Ishikawa (cell line): ENCODE measurements around the gene NCEH1.

Experiments used
- CEBPB ChIP-seq: IDR thresholded peaks from 2 replicates; pipeline ENCODE4 v1.6.1; 2012
- CREB1 ChIP-seq: IDR thresholded peaks from 2 replicates; pipeline ENCODE4 v1.6.1; 2012; ENCODE audit warnings: low read depth
- EGR1 ChIP-seq: IDR thresholded peaks from 2 replicates; pipeline ENCODE4 v1.6.1; 2012
- EP300 ChIP-seq: IDR thresholded peaks from 2 replicates; pipeline ENCODE4 v1.6.1; 2012; ENCODE audit warnings: borderline replicate concordance
- FOXM1 ChIP-seq: IDR thresholded peaks from 2 replicates; pipeline ENCODE4 v1.6.1; 2012; ENCODE audit warnings: low read depth, borderline replicate concordance
- NFIC ChIP-seq: IDR thresholded peaks from 2 replicates; pipeline ENCODE4 v1.6.1; 2012
- RAD21 ChIP-seq: IDR thresholded peaks from 2 replicates; pipeline ENCODE4 v1.6.1; 2012; ENCODE audit warnings: low read depth
- TAF1 ChIP-seq: IDR thresholded peaks from 2 replicates; pipeline ENCODE4 v1.6.1; 2012; ENCODE audit warnings: low read depth, mild to moderate bottlenecking
- TCF12 ChIP-seq: IDR thresholded peaks from 2 replicates; pipeline ENCODE4 v1.6.1; 2012; ENCODE audit warnings: low read depth
- TEAD4 ChIP-seq: IDR thresholded peaks from 2 replicates; pipeline ENCODE4 v1.6.1; 2012
- YY1 ChIP-seq: IDR thresholded peaks from 2 replicates; pipeline ENCODE4 v1.6.1; 2012; ENCODE audit warnings: low read depth
- ZBTB7A ChIP-seq: IDR thresholded peaks from 2 replicates; pipeline ENCODE4 v1.6.1; 2012; ENCODE audit warnings: low read depth
- TF ChIP-seq, protein P1 (sequence below): IDR thresholded peaks from 2 replicates; pipeline ENCODE4 v1.6.1; 2012; ENCODE audit warnings: low read depth, mild to moderate bottlenecking
- TF ChIP-seq, protein P2 (sequence below): IDR thresholded peaks from 2 replicates; pipeline ENCODE4 v1.6.1; 2012
- TF ChIP-seq, protein P3 (sequence below): IDR thresholded peaks from 2 replicates; pipeline ENCODE4 v1.6.1; 2012

Gene NCEH1

DNA sequence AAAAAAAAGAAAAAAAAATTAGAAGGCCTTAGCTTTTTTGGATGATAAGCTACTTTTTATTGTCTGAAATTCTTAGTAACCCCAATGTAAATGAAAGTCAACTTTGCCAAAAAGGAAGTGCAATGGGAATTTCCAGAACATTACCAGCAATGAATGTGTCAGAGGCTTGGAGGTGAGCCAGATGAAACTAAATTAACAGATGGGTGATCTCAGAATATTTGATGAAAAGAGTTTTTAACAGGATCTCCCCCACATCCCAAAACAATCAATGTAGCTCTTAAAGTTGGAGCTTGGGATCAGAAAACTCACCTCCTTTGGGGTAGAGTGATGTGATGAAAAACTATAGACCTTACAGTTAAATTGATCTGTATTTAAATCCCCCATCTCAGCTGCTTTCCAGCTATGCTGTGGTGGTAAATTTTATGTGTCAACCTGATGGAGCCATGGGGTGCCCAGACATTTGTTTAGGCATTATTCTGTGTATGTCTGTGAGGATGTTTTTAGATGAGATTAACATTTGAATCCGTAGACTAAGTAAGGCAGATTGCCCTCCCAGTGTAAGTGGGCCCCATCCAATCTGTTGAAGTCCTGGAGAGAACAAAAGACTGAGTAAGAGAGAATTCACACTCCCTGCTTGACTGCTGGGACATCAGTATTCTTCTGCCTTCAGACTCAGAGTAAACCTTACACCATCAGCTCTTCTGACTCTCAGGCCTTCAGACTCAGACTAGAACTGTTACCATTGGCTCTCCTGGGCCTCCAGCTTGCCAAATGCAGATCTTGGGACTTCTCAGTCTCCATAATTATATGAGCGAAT is 103.4 kb downstream of the NCEH1 start:
- no peak for TF ChIP-seq ZBTB7A
- TF ChIP-seq, protein P1, sequence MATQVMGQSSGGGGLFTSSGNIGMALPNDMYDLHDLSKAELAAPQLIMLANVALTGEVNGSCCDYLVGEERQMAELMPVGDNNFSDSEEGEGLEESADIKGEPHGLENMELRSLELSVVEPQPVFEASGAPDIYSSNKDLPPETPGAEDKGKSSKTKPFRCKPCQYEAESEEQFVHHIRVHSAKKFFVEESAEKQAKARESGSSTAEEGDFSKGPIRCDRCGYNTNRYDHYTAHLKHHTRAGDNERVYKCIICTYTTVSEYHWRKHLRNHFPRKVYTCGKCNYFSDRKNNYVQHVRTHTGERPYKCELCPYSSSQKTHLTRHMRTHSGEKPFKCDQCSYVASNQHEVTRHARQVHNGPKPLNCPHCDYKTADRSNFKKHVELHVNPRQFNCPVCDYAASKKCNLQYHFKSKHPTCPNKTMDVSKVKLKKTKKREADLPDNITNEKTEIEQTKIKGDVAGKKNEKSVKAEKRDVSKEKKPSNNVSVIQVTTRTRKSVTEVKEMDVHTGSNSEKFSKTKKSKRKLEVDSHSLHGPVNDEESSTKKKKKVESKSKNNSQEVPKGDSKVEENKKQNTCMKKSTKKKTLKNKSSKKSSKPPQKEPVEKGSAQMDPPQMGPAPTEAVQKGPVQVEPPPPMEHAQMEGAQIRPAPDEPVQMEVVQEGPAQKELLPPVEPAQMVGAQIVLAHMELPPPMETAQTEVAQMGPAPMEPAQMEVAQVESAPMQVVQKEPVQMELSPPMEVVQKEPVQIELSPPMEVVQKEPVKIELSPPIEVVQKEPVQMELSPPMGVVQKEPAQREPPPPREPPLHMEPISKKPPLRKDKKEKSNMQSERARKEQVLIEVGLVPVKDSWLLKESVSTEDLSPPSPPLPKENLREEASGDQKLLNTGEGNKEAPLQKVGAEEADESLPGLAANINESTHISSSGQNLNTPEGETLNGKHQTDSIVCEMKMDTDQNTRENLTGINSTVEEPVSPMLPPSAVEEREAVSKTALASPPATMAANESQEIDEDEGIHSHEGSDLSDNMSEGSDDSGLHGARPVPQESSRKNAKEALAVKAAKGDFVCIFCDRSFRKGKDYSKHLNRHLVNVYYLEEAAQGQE, result no peak
- TF ChIP-seq NFIC, result peak; percentile 82
- peak; percentile 11; the same call in 1 of the 2 replicates for TF ChIP-seq TEAD4
- no peak for TF ChIP-seq FOXM1
- TF ChIP-seq EGR1, result no peak

DNA sequence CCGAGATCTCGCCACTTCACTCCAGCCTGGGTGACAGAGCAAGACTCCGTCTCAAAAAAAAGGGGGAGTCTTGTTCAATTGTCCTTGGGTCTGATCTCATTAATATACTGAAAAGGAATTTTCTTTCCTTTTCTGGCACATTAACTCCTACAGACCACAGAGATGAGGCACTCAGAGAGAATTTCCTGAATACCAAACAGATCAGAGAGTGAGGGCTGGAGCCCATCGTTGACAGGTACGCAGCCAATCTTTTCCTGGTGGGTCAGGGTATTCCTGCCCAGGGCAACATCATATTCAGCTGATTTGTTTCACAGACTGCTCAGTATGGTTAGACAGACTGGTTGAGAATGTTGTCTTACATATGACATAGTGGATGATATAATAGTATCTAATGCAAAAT is 104.8 kb downstream of the NCEH1 start:
- TF ChIP-seq NFIC (no peak), ZBTB7A (no peak), TAF1 (no peak), YY1 (no peak)
- TF ChIP-seq, protein P1, result no peak

DNA sequence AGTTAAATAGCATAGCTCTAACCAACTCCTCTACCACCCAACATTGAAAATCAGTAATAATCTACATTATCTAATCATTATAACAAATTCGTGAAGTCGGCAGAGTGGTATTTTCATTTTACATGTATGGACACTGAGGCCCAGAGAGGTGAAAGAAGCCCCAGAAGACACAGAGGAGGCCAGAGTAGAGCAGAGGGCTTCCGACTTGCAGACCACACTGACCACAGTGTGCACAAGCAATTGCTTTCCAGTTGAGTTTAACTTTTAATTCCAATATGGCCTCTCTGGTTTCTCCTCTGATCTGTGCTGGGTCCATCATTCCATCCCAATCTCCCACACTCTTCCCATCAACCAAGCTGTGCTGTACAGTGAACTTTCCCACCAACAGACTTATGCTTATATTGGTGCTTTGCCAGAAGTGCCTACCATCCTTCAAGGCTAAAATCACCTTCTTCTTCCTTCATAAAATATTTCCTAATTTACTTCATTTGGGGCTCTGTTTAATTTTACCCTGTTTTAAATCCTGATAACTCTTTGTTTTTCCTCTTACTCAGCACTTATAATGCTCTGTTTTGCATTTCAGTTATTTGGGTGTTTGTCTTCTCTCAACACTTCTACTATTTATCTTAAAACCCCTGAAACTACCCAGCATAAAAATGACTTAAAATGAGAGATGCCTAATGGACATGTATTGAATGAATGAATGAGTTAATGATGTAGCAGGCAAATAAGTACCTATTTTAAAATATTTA is 105.8 kb downstream of the NCEH1 start:
- TF ChIP-seq, protein P1, result no peak
- TF ChIP-seq EGR1 (no peak), RAD21 (no peak), CREB1 (no peak)

DNA sequence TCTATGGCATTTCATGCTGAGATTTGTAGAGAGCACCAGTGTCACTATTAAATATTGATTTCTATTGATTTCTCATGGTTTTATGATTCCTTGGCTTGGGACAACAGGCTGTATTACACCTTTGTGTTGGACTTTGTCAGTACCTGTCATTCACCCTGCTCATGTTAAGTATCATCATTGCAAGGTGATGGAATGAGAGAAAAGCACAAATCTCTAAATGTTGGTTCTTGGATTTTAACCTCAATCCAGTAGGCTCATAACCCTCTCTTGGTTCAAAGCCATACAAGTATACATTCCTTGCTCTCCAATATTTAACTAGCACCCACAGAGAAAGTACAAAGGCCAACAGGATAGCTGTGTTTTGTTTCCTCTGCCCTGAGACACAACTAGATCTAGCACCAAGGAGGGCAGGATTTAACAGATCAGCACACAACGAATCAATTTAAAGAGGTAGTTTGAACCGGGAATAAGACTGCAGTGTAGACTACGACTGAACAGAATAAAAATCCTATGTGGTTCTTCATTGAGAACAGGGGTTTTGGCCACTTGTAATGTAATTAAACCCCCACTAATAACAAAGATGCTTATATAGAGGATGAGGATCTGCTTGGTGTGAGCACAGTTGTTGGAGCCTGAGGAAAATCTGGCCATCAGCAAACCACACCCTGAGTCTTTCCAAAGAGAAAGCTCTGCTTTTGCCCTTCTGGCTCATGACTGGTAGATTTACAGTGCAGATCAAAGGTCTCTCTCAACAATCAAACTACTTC is 109.6 kb downstream of the NCEH1 start:
- no peak for TF ChIP-seq FOXM1
- TF ChIP-seq, protein P2, sequence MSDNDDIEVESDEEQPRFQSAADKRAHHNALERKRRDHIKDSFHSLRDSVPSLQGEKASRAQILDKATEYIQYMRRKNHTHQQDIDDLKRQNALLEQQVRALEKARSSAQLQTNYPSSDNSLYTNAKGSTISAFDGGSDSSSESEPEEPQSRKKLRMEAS, result no peak
- no peak for TF ChIP-seq TAF1
- TF ChIP-seq TCF12, result no peak
- no peak for TF ChIP-seq CEBPB
- no peak for TF ChIP-seq EP300
- TF ChIP-seq, protein P3, sequence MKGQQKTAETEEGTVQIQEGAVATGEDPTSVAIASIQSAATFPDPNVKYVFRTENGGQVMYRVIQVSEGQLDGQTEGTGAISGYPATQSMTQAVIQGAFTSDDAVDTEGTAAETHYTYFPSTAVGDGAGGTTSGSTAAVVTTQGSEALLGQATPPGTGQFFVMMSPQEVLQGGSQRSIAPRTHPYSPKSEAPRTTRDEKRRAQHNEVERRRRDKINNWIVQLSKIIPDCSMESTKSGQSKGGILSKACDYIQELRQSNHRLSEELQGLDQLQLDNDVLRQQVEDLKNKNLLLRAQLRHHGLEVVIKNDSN, result no peak
- TF ChIP-seq ZBTB7A, result no peak
- TF ChIP-seq, protein P1, result no peak
- TF ChIP-seq YY1, result no peak
- no peak for TF ChIP-seq NFIC
- TF ChIP-seq RAD21, result no peak
- TF ChIP-seq CREB1, result no peak
- TF ChIP-seq TEAD4, result no peak
- TF ChIP-seq EGR1, result no peak
